ENCODE results near the gene CCBE1. TPM values are rescaled to one million over a fixed set of nuclear protein-coding genes. Genes with fewer than 3 reads are reported as not detected.

Gene CCBE1
- total and polyA plus RNA-seq, 4 donors = 3.4 to 59.0 (median 21.9) TPM

DNA sequence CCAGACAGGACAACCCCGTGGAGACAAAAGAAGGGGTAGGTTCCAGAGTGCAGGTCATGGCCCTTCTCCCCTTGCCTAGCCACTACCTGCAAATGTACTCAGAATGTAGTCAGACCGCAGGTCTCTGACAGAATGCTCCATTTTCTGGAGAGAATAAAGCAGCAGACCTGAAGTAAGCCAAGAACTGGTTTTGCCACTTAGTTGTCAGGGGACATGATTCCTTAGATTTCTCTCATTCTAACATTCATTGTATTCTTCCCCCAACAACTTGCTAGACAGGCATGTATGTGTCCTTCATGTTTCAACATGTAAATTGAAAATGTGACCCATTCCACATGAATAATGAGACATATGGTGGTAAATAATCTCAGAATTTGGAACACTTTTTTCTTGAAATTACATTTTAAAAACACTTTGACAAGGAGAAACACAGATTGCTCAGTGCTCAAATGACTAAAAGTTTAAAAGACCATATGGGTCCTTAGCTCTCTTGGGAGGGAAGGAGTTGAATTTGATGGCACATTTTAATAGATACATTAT is 142.4 kb downstream of the CCBE1 start:
- H3K27me3 ChIP-seq (ENCODE audit: control insufficient read depth in 3 of 3, insufficient read depth in 3 of 3, low read length in 2 of 3) = no peaks in the 10 kb centered on the region
- no peak for ATAC-seq (ENCODE audit: insufficient read depth, low FRiP score)
- no peak overlapping the region for H3K4me3 ChIP-seq
- H3K9ac ChIP-seq (ENCODE audit: insufficient read depth in 1 of 2, low read length in 2 of 2) = no peak overlapping the region
- WGBS, 2 donors = 68 to 76% methylated on average over 2 of the region's 2 CpGs
- TF ChIP-seq, protein P1, sequence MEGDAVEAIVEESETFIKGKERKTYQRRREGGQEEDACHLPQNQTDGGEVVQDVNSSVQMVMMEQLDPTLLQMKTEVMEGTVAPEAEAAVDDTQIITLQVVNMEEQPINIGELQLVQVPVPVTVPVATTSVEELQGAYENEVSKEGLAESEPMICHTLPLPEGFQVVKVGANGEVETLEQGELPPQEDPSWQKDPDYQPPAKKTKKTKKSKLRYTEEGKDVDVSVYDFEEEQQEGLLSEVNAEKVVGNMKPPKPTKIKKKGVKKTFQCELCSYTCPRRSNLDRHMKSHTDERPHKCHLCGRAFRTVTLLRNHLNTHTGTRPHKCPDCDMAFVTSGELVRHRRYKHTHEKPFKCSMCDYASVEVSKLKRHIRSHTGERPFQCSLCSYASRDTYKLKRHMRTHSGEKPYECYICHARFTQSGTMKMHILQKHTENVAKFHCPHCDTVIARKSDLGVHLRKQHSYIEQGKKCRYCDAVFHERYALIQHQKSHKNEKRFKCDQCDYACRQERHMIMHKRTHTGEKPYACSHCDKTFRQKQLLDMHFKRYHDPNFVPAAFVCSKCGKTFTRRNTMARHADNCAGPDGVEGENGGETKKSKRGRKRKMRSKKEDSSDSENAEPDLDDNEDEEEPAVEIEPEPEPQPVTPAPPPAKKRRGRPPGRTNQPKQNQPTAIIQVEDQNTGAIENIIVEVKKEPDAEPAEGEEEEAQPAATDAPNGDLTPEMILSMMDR (IDR thresholded peaks at IDR 0.05; ENCODE audit: control extremely low read depth, extremely low read depth) = no peak
- H3K9me3 ChIP-seq (ENCODE audit: control insufficient read depth in 4 of 4, insufficient read depth in 3 of 4, low read length in 3 of 4) = peaks cover 0 to 7% (median 0%) of the 10 kb centered on the region in 4 donors
- H3K27ac ChIP-seq (ENCODE audit: low read depth in 1 of 2, low read length in 1 of 2) = no peak overlapping the region
- H3K36me3 ChIP-seq (ENCODE audit: control insufficient read depth in 4 of 4, insufficient read depth in 4 of 4, low read length in 4 of 4) = peaks cover 0 to 3% (median 0%) of the 10 kb centered on the region in 4 donors
- H3K4me1 ChIP-seq (ENCODE audit: control insufficient read depth in 5 of 5, insufficient read depth in 5 of 5, low read length in 5 of 5) = peaks cover 0 to 82% (median 11%) of the 10 kb centered on the region in 5 donors
- no peak for DNase-seq

DNA sequence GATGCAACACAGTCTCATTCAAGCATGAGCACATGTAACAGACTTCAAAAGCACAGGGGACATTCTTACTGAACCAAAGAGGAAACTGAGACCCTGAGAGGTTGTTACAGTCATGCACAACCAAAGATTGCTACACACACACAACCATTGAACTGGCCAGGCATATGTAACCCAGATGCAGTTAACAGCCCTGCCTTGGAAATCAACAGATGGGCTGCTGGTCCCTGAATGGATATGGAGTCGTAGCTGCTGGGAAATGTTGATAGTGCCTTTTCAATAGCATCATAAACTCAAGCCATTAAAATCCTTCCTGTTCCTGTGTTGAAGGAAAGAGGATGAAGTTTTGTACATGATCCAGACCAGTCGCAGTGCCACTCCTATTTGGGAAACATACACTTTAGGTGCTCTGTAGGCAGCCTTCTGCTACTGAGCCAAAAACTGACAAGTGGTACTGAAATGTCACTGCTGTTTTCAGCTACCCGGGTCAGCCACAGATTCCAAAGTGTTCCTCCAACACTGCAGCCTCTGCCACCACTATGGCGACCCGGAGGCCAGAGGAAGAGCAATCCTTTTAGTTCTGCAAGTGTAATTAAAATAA is 143.9 kb downstream of the CCBE1 start:
- Histone ChIP-seq H3K27me3 (ENCODE audit: control insufficient read depth in 3 of 3, insufficient read depth in 3 of 3, low read length in 2 of 3) (no peaks in the 10 kb centered on the region), H3K27ac (ENCODE audit: low read depth in 1 of 2, low read length in 1 of 2) (no peak overlapping the region), H3K4me3 (no peak overlapping the region), H3K36me3 (ENCODE audit: control insufficient read depth in 4 of 4, insufficient read depth in 4 of 4, low read length in 4 of 4) (peaks cover 0 to 3% (median 0%) of the 10 kb centered on the region in 4 donors), H3K9ac (ENCODE audit: insufficient read depth in 1 of 2, low read length in 2 of 2) (no peak overlapping the region), H3K4me1 (ENCODE audit: control insufficient read depth in 5 of 5, insufficient read depth in 5 of 5, low read length in 5 of 5) (peaks cover 0 to 77% (median 17%) of the 10 kb centered on the region in 5 donors), H3K9me3 (ENCODE audit: control insufficient read depth in 4 of 4, insufficient read depth in 3 of 4, low read length in 3 of 4) (peaks cover 0 to 4% (median 0%) of the 10 kb centered on the region in 4 donors)
- TF ChIP-seq, protein P1 (IDR thresholded peaks at IDR 0.05; ENCODE audit: control extremely low read depth, extremely low read depth) = no peak
- 63 to 71% methylated on average over 5 of the region's 5 CpGs for WGBS, 2 donors
- ATAC-seq (ENCODE audit: insufficient read depth, low FRiP score) (no peak), DNase-seq (peak; percentile 67 to 71 (median 71))

DNA sequence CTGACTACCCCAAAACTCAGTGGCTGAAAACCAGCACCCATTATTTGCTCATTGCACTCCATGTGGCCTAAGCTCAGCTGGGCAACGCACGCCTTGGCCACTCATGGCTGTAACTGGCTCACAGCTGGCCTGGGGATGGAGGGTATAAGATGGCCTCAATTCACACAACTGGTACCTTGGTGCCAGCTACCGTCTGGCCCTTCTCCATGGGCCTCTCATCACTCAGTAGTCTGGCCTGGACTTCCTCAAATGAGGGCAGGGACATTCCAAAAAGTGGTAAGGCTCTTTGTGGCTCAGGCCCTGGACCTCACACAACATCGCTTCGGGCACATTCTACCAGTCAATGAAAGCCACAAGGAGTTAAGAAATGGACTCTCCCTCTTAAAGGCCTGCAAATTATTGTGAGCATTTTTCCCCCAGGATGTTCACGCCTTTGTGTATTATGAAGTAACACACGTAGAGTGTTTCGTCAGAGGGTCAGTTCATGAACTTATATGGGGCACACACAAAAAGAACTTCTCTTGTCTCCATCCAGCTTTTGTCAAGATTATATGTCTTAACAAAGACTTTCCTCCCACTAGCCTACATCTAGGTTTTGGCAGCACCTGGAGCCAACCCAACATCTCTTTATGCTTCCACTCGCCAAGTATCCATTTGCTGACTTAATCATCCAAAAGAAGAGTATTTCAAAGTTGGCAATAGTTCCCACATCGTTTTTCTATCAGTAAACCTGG is 145.2 kb downstream of the CCBE1 start:
- H3K9ac ChIP-seq (ENCODE audit: insufficient read depth in 1 of 2, low read length in 2 of 2) = no peak overlapping the region
- no peak for ATAC-seq (ENCODE audit: insufficient read depth, low FRiP score)
- no peak for DNase-seq
- TF ChIP-seq, protein P1 (IDR thresholded peaks at IDR 0.05; ENCODE audit: control extremely low read depth, extremely low read depth) = no peak
- no peaks in the 10 kb centered on the region for H3K27me3 ChIP-seq (ENCODE audit: control insufficient read depth in 3 of 3, insufficient read depth in 3 of 3, low read length in 2 of 3)
- H3K4me3 ChIP-seq = no peak overlapping the region
- H3K27ac ChIP-seq (ENCODE audit: low read depth in 1 of 2, low read length in 1 of 2) = no peak overlapping the region
- WGBS, 2 donors = 81 to 82% methylated on average over 10 of the region's 10 CpGs
- peaks cover 0 to 90% (median 20%) of the 10 kb centered on the region in 5 donors for H3K4me1 ChIP-seq (ENCODE audit: control insufficient read depth in 5 of 5, insufficient read depth in 5 of 5, low read length in 5 of 5)
- peaks cover 0 to 3% (median 0%) of the 10 kb centered on the region in 4 donors for H3K9me3 ChIP-seq (ENCODE audit: control insufficient read depth in 4 of 4, insufficient read depth in 3 of 4, low read length in 3 of 4)
- H3K36me3 ChIP-seq (ENCODE audit: control insufficient read depth in 4 of 4, insufficient read depth in 4 of 4, low read length in 4 of 4) = peaks cover 0 to 3% (median 0%) of the 10 kb centered on the region in 4 donors
